ENCODE measurements around the gene GP1BB. TPM values are rescaled to one million over a fixed set of nuclear protein-coding genes. Genes with fewer than 3 reads are reported as not detected.

The GP1BB gene
- total and polyA plus RNA-seq, 2 donors: 1.6 to 2.2 TPM

DNA sequence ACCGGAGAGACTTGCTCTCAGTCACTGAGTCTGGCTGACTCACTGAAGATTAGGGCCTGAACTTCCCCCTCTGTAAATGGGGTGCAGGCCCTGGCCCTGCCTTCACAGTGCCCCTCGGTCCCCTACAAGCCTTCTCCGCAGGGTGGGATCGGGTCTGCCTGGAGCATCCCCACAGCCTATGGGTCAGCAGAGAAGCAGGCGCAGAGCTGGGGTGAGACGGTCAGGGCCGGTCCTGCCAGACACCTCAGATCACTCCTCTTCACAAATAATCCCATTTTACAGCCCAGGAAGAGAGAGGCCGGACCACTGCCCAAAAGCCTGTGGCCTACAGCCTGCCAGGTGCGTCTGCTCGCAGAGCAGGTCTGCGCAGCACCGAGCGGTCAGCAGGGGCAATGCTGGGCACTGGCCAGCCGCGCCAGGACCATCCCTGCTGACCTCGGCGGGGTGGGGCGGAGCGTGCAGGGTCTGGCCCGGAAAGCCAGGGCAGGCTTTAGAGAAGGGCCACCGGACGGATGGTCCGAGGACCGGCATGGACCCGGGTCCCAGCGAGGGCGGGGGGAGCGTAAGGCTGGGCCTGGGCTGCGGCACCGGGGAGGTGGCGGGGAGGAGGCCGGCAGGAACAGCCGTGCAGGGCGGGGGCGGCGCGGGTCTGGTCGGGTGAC lies 9.6 kb upstream of the GP1BB start:
- Histone ChIP-seq H3K4me3 (ENCODE audit: low read depth, low read length) (peak overlapping the region; percentile 49), H3K36me3 (ENCODE audit: insufficient read depth) (no peaks in the 10 kb centered on the region), H3K27ac (ENCODE audit: low read depth) (no peak overlapping the region), H3K4me1 (ENCODE audit: insufficient read depth) (no peaks in the 10 kb centered on the region)
- DNase-seq (ENCODE audit: extremely low spot score): no peak
- 23% methylated on average over 38 of the region's 38 CpGs for WGBS

DNA sequence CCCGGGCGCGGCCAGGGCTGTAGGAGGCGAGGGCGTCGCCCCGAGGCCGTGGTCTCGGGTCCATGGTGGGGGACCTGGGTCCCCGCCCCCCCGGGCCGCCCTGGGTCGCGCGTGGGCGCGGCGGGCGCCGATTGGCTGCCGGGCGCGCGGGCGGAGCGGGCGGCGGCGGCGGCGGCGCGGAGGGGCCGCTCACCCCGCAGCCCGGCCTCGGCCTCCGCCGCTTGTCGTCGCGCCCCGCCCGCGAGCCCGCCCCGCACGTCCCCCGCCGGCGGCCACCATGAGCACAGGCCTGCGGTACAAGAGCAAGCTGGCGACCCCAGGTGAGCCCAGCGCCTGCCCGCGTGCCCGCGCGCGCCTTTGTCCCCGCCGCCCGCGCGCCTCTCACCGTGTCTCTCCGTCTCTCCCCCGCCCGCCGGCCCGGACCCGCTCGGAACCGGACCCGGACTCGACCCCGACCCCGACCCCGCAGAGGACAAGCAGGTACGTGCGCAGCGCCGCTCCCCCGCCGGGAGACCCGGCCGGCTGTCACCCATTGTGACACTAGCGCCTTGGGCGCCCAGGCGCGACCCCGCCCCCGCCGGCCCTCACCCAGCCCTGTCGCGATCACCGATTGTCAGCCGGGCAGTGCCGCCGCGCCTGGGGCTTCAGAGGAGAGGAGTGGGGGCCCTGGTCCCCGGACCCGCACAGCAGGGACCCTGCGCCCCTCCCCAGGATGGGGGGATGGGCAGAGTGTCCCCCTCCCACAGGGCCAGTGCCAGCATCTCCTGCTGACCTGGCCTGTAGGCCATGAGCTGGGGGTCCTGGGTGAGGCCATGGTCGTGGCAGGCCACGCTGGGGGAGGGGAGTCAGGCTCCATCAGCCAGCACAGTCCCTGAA lies 8.8 kb upstream of the GP1BB start, which contains the start of gene SEPTIN5:
TSS of gene SEPTIN5 (plus strand) at position 192 of the 876 bp plus-strand sequence. CDS start at position 278, 86 bp downstream.
- H3K27ac ChIP-seq (ENCODE audit: low read depth): no peak within 1 kb of the TSS
- DNase-seq (ENCODE audit: extremely low spot score): no peak
- no peaks in the 10 kb centered on the region for H3K36me3 ChIP-seq (ENCODE audit: insufficient read depth)
- no peaks in the 10 kb centered on the region for H3K4me1 ChIP-seq (ENCODE audit: insufficient read depth)
- H3K4me3 ChIP-seq (ENCODE audit: low read depth, low read length): peak within 1 kb of the TSS; percentile 49
- WGBS: 1% methylated on average over 100 of the region's 106 CpGs

DNA sequence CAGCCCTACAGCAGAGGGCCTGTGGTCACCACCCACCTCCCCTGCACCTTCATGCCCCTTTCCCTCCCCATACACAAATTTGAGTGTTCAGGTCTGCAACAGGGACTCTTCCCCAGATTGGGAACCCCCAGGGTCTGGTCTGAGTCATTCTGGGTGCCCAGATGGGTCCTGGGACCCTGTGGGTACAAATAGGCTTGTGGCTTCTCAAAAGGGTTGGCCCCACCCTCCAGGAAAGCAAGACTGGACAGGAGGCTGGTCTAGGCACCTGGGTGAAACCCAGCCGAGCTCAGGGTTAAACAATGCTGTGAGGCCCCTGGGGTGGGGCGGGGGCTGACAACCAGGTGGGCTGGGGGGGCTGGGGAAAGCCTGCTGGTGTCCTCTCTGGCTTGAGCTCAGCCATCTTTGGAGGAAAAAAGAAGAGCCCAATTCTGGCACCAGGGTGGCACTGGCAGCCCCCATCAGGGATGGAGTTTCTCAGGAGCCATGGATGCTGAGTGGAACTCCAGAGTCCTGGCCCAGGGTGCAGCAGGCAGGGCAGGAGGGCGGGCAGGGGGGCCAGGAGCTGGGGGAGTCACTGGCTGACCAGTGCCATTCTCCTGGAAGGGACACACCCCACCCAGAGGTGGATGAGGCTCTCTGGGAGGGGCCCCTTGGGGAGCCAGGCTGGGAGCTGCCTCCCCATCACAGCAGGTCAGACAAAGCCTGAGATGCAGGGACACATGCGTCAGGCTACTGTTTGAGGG lies 8.0 kb upstream of the GP1BB start:
- Histone ChIP-seq H3K4me1 (ENCODE audit: insufficient read depth) (no peaks in the 10 kb centered on the region), H3K27ac (ENCODE audit: low read depth) (no peak overlapping the region), H3K4me3 (ENCODE audit: low read depth, low read length) (peak overlapping the region; percentile 49), H3K36me3 (ENCODE audit: insufficient read depth) (no peaks in the 10 kb centered on the region)
- no peak for DNase-seq (ENCODE audit: extremely low spot score)
- 88% methylated on average over 4 of the region's 4 CpGs for WGBS

DNA sequence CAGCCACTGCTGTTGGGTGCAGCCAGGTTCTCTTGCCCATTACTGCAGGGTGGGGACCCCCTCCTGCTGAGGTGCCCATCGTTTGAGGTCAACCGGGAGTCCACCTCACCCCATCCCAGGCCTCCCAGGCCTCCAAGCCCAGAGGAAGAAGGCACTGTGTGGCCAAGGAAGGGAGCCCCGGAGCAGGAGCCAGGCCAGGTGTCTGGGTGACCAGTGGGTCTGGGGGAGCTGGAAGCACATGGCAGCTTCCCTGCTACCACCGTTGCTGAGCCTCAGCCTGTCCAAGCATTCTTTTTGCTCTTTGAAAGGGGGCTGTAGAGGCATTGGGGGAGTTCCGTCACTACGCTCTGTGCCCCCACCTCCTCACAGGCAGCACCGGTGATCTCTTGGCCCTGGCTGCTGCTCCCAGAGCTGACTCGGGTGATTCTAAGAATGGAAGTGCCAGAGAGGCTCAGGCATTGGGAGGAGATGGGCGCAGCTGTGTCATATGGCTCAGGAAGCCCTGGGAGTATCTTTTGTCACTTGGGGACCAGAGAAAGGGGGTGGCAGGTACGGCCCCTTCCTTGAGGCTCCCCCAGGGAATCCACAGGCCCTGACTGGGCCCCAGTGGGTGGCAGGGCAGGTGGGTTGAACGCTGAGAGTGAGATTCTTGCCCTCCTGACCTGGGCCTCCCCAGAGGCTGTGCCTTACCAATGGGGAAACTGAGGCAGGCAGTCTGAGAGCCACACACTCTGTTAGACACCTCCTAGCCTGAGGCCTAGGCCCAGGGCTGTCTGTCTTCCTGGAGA lies 7.1 kb upstream of the GP1BB start:
- DNase-seq (ENCODE audit: extremely low spot score): no peak
- Histone ChIP-seq H3K4me3 (ENCODE audit: low read depth, low read length) (no peak overlapping the region), H3K4me1 (ENCODE audit: insufficient read depth) (no peaks in the 10 kb centered on the region), H3K27ac (ENCODE audit: low read depth) (no peak overlapping the region), H3K36me3 (ENCODE audit: insufficient read depth) (no peaks in the 10 kb centered on the region)
- 87% methylated on average over 11 of the region's 11 CpGs for WGBS

DNA sequence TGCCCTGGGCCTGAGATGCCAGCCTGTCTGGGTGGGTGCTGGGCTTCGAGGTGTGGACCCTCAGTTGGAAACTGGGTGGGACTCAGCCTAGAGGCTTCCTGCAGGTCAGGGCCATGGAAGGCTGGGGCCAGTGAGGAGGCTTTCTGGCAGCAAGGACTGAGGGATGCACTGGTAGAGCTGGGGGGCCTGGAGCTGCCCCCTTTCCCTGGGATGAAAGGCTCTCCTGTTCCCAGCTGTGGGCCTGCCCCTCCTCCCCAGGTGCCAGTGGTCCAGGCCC lies 6.6 kb upstream of the GP1BB start:
- H3K27ac ChIP-seq (ENCODE audit: low read depth): no peak overlapping the region
- no peaks in the 10 kb centered on the region for H3K36me3 ChIP-seq (ENCODE audit: insufficient read depth)
- DNase-seq (ENCODE audit: extremely low spot score): no peak
- WGBS: 94% methylated on average over 1 of the region's 1 CpG
- no peak overlapping the region for H3K4me3 ChIP-seq (ENCODE audit: low read depth, low read length)
- no peaks in the 10 kb centered on the region for H3K4me1 ChIP-seq (ENCODE audit: insufficient read depth)

DNA sequence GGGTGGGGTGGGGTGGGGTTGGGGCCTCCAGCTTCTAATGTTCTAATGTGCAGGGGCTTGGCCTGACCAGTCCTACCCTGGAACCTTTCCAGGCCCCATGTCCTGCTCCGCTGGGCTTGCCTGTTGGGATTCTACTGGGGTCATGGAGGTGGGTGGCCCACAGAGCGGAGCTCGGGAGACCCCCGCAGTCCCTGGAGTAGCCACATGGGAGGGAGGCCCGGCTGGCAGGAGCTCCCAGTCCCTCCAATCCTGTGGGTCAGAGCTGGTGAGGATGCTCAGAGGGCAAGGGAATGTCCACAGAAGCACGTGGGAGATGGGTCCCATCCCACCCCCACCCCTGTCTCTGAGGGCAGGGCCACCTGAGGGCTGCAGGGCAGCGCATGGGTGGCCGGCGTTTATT lies 6.2 kb upstream of the GP1BB start:
- Histone ChIP-seq H3K27ac (ENCODE audit: low read depth) (no peak overlapping the region), H3K4me3 (ENCODE audit: low read depth, low read length) (no peak overlapping the region), H3K36me3 (ENCODE audit: insufficient read depth) (no peaks in the 10 kb centered on the region), H3K4me1 (ENCODE audit: insufficient read depth) (no peaks in the 10 kb centered on the region)
- DNase-seq (ENCODE audit: extremely low spot score): no peak
- WGBS: 87% methylated on average over 9 of the region's 9 CpGs

DNA sequence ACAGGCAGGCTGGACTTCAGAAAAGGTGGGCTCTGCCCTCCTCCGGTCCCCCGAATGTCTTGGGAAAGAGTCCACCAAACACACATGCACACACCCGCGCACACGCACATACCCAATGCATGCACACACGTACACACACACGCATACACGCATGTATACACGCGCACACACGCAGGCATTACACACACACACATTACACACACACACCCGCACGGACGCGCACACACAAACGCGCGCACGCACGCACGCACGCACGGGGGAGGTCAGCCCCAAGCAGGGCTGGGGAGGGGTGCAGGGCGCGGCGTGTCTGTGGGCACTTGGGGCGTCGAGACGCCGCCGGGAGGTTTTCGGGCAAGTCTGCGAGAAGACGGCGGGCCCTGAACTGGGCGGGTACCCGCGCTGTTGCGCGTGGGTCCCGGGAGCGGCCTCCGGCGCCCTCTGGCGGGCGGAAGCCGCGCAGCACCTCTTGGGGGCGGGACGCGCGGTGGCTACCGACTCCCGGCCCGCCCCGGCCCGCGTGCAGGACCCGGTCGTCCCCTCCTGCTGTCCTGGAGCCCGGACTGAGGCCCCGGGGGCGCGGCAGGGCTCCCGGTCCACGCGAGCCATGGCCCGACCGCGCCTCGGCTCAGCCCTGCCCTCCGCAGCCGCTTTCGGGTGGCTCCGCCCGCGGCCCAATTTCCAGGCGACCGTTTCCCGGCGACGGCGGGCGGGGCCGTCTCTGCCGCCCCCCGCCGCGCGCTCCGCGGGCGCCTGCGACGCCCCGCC lies 5.5 kb upstream of the GP1BB start:
- 7% methylated on average over 96 of the region's 96 CpGs for WGBS
- H3K27ac ChIP-seq (ENCODE audit: low read depth): no peak overlapping the region
- H3K4me1 ChIP-seq (ENCODE audit: insufficient read depth): no peaks in the 10 kb centered on the region
- H3K36me3 ChIP-seq (ENCODE audit: insufficient read depth): no peaks in the 10 kb centered on the region
- DNase-seq (ENCODE audit: extremely low spot score): no peak
- peak overlapping the region; percentile 56 for H3K4me3 ChIP-seq (ENCODE audit: low read depth, low read length)

DNA sequence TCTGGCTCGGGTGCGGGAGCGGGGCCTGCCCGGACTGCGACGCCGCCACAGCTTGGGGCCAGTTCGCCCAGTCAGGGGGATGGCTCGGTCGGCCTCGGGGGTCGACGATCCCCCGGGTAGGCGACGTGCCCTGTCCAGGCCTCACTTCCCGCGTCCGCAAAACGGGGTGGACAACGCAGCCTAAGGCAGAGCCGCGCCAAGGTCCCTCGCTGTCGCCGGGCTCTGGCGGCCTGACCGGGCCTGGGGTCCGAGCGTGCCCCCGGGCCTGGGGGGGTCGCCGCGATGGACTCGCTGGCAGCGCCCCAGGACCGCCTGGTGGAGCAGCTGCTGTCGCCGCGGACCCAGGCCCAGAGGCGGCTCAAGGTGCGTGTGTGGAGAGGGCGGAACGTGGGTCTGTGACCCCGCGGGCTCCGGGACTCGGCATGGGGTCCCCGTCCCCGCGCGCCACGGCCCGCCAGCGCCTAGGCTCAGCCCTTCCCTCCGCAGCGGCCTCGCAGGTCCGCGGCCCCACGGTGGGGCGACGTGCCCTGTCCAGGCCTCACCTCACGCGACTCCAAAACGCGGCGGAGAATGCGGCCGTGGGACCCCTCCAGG lies 4.8 kb upstream of the GP1BB start:
- Histone ChIP-seq H3K4me1 (ENCODE audit: insufficient read depth) (no peaks in the 10 kb centered on the region), H3K36me3 (ENCODE audit: insufficient read depth) (no peaks in the 10 kb centered on the region), H3K4me3 (ENCODE audit: low read depth, low read length) (peak overlapping the region; percentile 56), H3K27ac (ENCODE audit: low read depth) (no peak overlapping the region)
- 1% methylated on average over 70 of the region's 70 CpGs for WGBS
- no peak for DNase-seq (ENCODE audit: extremely low spot score)

DNA sequence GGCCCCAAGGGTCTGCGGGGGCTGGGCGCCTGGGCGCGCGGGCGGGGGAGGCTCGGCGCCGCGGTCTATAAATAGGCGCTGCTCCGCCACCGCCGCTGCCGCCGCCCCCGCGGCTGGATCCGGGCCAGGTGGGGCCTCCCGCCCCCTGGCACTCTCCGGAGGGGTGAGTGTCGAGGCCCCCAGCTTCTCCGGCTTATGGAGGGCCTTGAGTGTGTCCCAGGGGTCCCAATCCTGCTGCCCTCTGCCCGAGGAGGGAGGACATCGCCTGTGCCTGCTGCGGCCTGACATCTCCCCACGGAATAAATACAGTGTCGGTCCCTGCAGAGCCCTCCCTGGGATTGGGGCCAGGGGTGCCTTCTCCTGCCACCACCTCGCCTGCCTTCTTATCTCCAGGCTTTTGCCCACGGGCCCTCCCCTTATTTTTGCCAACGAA lies 4.3 kb upstream of the GP1BB start:
- DNase-seq (ENCODE audit: extremely low spot score): no peak
- Histone ChIP-seq H3K27ac (ENCODE audit: low read depth) (no peak overlapping the region), H3K4me1 (ENCODE audit: insufficient read depth) (no peaks in the 10 kb centered on the region), H3K36me3 (ENCODE audit: insufficient read depth) (no peaks in the 10 kb centered on the region), H3K4me3 (ENCODE audit: low read depth, low read length) (peak overlapping the region; percentile 56)
- 14% methylated on average over 31 of the region's 31 CpGs for whole genome bisulfite sequencing

DNA sequence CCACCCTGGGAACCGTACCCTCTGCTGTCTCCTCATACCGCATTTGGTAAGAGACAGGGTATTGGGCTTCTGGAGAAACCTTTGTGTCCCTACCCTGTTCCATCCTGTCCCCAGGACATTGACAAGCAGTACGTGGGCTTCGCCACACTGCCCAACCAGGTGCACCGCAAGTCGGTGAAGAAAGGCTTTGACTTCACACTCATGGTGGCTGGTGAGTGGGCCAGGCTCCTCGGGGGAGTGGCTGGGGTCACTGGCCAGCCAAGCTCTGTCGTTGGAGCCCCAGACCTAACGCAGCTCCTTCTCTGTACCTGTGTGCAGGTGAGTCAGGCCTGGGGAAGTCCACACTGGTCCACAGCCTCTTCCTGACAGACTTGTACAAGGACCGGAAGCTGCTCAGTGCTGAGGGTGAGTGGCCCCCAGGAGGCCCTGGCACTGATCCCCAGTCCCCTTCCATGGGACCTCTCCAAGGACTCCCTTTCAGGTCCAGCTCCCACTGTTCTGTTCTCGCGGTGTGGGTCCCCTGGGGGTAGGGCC lies 3.8 kb upstream of the GP1BB start:
- H3K36me3 ChIP-seq (ENCODE audit: insufficient read depth): no peaks in the 10 kb centered on the region
- no peak overlapping the region for H3K4me3 ChIP-seq (ENCODE audit: low read depth, low read length)
- H3K27ac ChIP-seq (ENCODE audit: low read depth): no peak overlapping the region
- no peaks in the 10 kb centered on the region for H3K4me1 ChIP-seq (ENCODE audit: insufficient read depth)
- no peak for DNase-seq (ENCODE audit: extremely low spot score)
- 87% methylated on average over 12 of the region's 12 CpGs for WGBS

DNA sequence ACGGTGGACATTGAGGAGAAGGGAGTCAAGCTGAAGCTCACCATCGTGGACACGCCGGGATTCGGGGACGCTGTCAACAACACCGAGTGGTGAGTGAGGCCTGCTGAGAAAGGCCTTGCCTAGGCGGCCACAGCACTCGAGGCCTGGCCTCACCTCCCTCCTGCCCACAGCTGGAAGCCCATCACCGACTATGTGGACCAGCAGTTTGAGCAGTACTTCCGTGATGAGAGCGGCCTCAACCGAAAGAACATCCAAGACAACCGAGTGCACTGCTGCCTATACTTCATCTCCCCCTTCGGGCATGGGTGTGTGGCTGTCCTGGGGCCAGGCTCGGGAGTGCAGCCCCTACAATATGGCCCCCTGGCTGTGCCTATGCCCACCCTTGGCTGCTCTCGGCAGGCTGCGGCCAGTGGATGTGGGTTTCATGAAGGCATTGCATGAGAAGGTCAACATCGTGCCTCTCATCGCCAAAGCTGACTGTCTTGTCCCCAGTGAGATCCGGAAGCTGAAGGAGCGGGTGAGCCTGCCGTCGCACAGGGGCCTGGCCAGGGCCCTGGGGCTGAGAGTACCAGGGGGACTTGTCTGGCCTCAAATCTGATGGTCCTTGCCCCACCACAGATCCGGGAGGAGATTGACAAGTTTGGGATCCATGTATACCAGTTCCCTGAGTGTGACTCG lies 3.0 kb upstream of the GP1BB start:
- Histone ChIP-seq H3K4me1 (ENCODE audit: insufficient read depth) (no peaks in the 10 kb centered on the region), H3K27ac (ENCODE audit: low read depth) (no peak overlapping the region), H3K4me3 (ENCODE audit: low read depth, low read length) (no peak overlapping the region), H3K36me3 (ENCODE audit: insufficient read depth) (no peaks in the 10 kb centered on the region)
- WGBS: 90% methylated on average over 26 of the region's 26 CpGs
- no peak for DNase-seq (ENCODE audit: extremely low spot score)

DNA sequence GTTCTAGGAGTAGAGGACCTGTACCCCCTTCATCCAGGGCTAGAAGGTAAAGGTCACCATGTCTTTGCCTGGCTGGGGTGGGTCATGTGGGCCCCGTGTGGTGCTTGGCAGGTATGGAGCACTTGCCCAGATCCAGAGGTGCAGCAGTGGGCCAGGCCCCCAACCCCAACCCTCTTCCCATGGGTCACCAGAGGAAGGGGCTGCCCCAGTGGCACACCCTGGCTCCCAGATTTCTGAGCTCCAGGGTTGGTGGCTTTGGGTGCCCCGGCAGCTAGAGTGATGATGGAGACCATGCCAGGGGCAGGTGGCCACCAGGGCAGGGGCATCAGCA lies 2.4 kb upstream of the GP1BB start:
- Histone ChIP-seq H3K36me3 (ENCODE audit: insufficient read depth) (no peaks in the 10 kb centered on the region), H3K27ac (ENCODE audit: low read depth) (no peak overlapping the region), H3K4me3 (ENCODE audit: low read depth, low read length) (no peak overlapping the region), H3K4me1 (ENCODE audit: insufficient read depth) (no peaks in the 10 kb centered on the region)
- WGBS: 95% methylated on average over 2 of the region's 2 CpGs
- DNase-seq (ENCODE audit: extremely low spot score): no peak
